Natural killer cell treated with Interleukin-12 subunit alpha and Interleukin-12 subunit beta and Interleukin-15 and Interleukin-18, amount 100 ng/mL, for 72 hours (primary cell): Measurements from ENCODE around the gene BRF1. TPM values are rescaled to one million over a fixed set of nuclear protein-coding genes. Genes with fewer than 3 reads are reported as not detected.
"Not testable (repeated sequence)": the region's sequence is repeated elsewhere in the genome, so short reads cannot be mapped to it uniquely, and the experiment has no call there.

Experiments
- ATAC-seq, 2 donors: fragments of 150-1000 bp; cut with Tn5 transposase in 1 of 2; sonication (Bioruptor Pico), chemical (Tn5 transposase) in 1 of 2; 2 replicates each; pipeline ENCODE4 v1.10.0; 2021
- DNase-seq: peaks from one replicate; pipeline ENCODE4 v3.0.0; 2022; ENCODE audit warnings: low spot score
- H3K27ac Mint-ChIP-seq, 2 donors: 1 replicate in 1 of 2; 2 replicates in 1 of 2; pipeline ENCODE4 v1.8.0; 2022; ENCODE audit warnings: mixed read lengths in 2 of 2, mild to moderate bottlenecking in 1 of 2, moderate library complexity in 1 of 2
- H3K27me3 Mint-ChIP-seq, 2 donors: 1 replicate in 1 of 2; 2 replicates in 1 of 2; pipeline ENCODE4 v1.8.0; 2022; ENCODE audit warnings: mixed read lengths in 2 of 2
- H3K36me3 Mint-ChIP-seq: one replicate; pipeline ENCODE4 v1.8.0; 2022; ENCODE audit warnings: mixed read lengths
- H3K4me1 Mint-ChIP-seq, 2 donors: 1 replicate in 1 of 2; 2 replicates in 1 of 2; pipeline ENCODE4 v1.8.0; 2022; ENCODE audit warnings: low read depth in 2 of 2, mixed read lengths in 2 of 2, mild to moderate bottlenecking in 1 of 2
- H3K4me3 Mint-ChIP-seq: one replicate; pipeline ENCODE4 v1.8.0; 2022; ENCODE audit warnings: mixed read lengths
- H3K9me3 Mint-ChIP-seq: 2 replicates; pipeline ENCODE4 v1.8.0; 2022; ENCODE audit warnings: mixed read lengths
- total RNA-seq, 2 donors: library from RNA; stranded (reverse); gene quantifications; one replicate each; pipeline ENCODE4 v1.2.3, GENCODE V29; 2022

BRF1 gene
- total RNA-seq, 2 donors from 2014 or later, result 43.4 to 76.5 TPM

DNA sequence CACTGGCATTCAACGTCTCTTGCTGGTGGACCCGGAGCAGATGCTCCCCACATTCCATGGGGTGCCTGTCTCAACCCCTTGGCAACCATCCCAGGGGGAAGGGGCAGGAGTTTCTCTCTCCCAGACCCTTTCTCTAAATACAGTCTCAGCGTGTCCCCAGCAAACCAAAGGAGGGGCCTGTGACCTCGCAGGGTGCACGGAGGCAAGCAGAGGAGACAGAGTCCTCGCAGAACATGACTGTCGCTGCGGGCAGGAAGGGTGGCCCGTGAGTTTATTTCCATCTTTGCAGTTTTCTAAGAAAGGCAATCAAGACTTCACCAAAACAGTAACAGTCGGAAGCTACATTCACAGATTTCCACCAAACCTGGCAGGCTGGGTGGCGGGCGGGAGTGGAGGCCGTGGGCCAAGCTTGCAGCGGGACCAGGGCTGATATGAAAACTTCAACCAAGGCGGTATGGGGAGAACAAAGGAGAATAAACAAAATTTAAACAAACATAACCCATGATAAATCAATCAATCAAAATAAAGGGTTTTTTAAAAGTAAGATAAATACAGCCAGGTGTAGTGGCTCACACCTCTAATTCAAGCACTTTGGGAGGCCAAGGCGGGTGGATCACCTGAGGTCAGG, 18.6 kb downstream of the BRF1 start:
- H3K27ac Mint-ChIP-seq, result no peak overlapping the region
- H3K27me3 Mint-ChIP-seq, result no peaks in the 10 kb centered on the region
- H3K4me1 Mint-ChIP-seq, result peaks cover 21 to 34% of the 10 kb centered on the region in 2 donors
- H3K36me3 Mint-ChIP-seq, result no peaks in the 10 kb centered on the region
- H3K9me3 Mint-ChIP-seq, result no peaks in the 10 kb centered on the region
- DNase-seq, result no peak
- no peak for ATAC-seq
- H3K4me3 Mint-ChIP-seq, result no peak overlapping the region

DNA sequence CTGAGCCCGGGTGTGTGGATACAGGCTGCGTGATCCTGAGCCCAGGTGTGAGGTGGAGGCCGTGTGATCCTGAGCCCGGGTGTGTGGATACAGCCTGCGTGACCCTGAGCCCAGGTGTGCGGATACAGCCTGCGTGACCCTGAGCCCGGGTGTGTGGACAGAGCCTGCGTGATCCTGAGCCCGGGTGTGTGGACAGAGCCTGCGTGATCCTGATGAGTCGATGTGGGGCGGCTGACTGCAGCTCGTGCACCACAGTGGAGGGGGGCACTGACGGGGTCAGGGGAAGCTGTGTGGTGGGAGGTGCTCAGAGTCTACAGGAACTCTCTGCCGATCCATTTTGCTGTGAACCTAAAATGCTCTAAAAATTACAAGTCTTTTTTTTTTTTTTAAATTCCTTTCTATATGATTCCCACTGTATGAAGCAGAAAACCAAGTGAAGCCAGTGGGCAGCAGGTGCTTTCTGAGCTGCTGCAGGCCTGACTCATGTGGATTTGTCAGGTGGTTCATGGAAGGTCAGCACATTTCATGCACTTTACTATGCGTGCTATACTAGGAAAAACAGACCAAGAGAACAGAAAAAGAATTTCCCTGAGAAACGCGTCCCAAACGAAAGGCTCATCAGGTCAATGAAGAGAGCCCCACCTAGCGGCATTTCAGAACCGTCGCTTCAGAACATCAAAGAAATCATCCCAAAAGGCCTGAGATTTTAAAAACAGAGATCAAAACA, 19.3 kb downstream of the BRF1 start:
- Mint-ChIP-seq H3K4me1 (peaks cover 21 to 34% of the 10 kb centered on the region in 2 donors), H3K36me3 (no peaks in the 10 kb centered on the region), H3K4me3 (no peak overlapping the region), H3K27me3 (no peaks in the 10 kb centered on the region), H3K27ac (no peak overlapping the region), H3K9me3 (no peaks in the 10 kb centered on the region)
- no peak for ATAC-seq
- DNase-seq, result no peak

DNA sequence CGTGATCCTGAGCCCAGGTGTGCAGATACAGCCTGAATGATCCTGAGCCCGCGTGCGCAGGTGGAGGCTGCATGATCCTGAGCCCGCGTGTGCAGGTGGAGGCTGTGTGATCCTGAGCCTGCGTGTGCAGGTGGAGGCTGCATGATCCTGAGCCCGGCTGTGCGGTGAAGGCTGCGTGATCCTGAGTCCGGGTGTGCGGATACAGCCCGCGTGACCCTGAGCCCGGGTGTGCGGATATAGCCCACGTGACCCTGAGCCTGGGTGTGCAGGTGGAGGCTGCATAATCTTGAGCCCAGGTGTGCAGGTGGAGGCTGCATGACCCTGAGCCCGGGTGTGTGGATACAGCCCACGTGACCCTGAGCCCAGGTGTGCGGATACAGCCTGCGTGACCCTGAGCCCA, 20.3 kb downstream of the BRF1 start:
- no peaks in the 10 kb centered on the region for H3K27me3 Mint-ChIP-seq
- no peak overlapping the region for H3K27ac Mint-ChIP-seq

DNA sequence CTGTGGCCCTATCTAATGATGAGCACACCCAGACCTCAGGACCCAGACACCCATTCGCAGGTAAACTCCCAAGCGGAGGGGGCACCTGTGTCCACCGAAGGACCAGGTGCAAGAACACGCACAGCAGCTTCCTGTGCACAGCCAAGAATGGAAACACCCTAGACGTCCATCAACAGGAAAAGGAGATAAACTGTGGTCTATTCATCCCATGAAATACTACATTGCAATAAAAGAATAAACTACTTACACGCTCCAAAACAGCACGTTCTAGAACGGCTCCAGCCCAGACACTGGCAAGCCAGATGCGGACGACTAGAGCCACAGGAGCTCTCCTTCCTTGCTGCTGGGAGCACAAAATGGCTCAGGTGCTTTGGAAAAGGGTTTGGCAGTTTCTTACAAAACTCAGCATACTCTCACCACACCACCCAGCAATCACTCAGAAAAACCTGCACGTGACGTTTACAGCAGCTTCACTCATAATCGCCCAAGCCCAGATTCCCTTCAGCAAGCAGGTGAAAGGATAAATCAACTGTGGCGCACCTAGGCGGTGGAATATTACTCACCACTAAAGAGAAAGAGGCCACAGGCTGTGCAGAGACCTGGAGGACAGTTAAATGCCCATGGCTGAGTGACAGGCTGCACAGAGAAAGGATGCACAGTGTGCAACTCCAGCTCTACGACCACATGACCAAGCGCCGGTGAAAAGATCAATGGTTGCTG, 21.0 kb downstream of the BRF1 start:
- no peak for ATAC-seq
- no peaks in the 10 kb centered on the region for H3K36me3 Mint-ChIP-seq
- no peaks in the 10 kb centered on the region for H3K27me3 Mint-ChIP-seq
- no peak overlapping the region for H3K27ac Mint-ChIP-seq
- H3K9me3 Mint-ChIP-seq, result no peaks in the 10 kb centered on the region
- no peak overlapping the region for H3K4me3 Mint-ChIP-seq
- H3K4me1 Mint-ChIP-seq, result peaks cover 15 to 27% of the 10 kb centered on the region in 2 donors
- no peak for DNase-seq

More for the DNA sequence above, 20.3 kb downstream of the BRF1 start:
- Mint-ChIP-seq H3K4me1 (peaks cover 20 to 32% of the 10 kb centered on the region in 2 donors), H3K9me3 (no peaks in the 10 kb centered on the region), H3K36me3 (no peaks in the 10 kb centered on the region), H3K4me3 (no peak overlapping the region)
- ATAC-seq (no peak), DNase-seq (no peak)

DNA sequence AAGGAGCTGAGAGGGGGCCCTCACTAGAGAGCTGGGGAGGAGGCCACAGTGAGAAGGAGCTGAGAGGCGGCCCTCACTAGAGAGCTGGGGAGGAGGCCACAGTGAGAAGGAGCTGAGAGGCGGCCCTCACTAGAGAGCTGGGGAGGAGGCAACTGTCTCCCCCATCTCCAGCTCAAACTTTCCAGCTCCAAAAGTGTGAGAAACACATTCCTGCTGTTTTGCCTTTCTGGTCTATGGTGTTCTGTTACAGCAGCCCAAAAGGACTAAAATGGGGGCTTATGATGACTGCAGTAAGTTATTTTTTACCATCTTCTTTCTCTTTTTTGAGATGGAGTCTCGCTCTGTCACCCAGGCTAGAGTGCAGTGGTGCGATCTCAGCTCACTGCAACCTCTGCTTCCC, 23.4 kb downstream of the BRF1 start:
- not testable (repeated sequence) for H3K27me3 Mint-ChIP-seq, H3K36me3 Mint-ChIP-seq, ATAC-seq, H3K9me3 Mint-ChIP-seq, H3K4me3 Mint-ChIP-seq, DNase-seq
- Mint-ChIP-seq H3K27ac (peak overlapping the region; percentile 43 to 78), H3K4me1 (peaks cover 0 to 13% of the 10 kb centered on the region in 2 donors)

DNA sequence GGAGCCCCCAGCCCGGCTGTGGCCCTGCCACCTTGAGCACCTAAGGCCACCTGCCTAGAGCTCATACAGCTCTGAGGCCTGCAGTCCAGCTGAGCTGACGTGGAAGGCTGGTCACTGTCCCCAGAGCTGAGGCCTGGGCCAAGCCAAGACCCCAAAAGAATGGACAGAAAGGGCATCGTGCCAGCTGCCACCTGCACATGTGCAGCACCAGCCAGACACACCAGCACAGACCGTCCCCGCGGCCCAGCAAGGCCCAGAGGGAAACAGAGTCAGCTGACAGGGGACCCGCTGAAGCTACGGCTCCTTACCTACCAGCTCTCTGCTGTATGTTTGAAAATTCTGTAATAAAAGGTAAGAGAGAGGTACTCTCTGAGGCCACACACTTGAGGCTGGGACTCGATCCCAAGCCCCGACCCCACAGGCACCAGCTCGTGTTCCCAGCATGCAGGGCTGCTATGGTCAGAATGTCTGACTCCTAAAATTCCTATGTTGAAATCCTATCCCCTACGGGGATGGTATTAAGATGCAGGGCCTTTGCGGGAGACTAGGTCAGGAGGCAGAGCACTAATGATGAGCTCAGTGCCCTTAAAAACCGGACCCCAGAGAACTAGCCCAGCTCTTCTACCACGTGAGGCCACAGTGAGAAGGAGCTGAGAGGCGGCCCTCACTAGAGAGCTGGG, 25.4 kb downstream of the BRF1 start:
- no peaks in the 10 kb centered on the region for H3K27me3 Mint-ChIP-seq

DNA sequence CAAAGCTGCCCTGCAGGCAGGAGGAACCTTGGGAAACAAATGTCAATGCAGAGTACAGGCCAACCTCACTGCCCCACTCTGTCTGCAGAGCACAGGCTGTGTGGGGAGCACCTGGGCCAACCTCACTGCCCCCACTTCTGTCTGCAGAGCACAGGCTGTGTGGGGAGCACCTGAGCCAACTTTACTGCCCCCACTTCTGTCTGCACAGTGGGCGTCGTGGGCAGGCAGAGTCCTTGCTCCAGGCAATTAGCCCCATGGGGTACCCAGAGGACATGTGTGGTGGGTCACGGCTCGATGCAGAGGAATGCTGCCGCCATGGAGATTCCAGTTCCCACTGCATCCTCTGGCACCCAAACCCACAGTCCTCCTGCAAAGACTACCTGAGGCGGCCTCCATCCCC, 26.2 kb downstream of the BRF1 start:
- Mint-ChIP-seq H3K4me1 (peaks cover 6 to 10% of the 10 kb centered on the region in 2 donors), H3K27ac (peak overlapping the region in 1 of 2 donors; percentile 25), H3K4me3 (no peak overlapping the region), H3K36me3 (no peaks in the 10 kb centered on the region), H3K27me3 (no peaks in the 10 kb centered on the region), H3K9me3 (no peaks in the 10 kb centered on the region)
- ATAC-seq, result peak in 1 of 2 donors; percentile 20
- DNase-seq, result no peak

More for the DNA sequence above, 25.4 kb downstream of the BRF1 start:
- peak in 1 of 2 donors; percentile 60 for ATAC-seq
- peak overlapping the region; percentile 51 to 79 for H3K27ac Mint-ChIP-seq
- no peak for DNase-seq
- H3K36me3 Mint-ChIP-seq, result no peaks in the 10 kb centered on the region
- peaks cover 6 to 10% of the 10 kb centered on the region in 2 donors for H3K4me1 Mint-ChIP-seq
- no peak overlapping the region for H3K4me3 Mint-ChIP-seq
- H3K9me3 Mint-ChIP-seq, result no peaks in the 10 kb centered on the region

DNA sequence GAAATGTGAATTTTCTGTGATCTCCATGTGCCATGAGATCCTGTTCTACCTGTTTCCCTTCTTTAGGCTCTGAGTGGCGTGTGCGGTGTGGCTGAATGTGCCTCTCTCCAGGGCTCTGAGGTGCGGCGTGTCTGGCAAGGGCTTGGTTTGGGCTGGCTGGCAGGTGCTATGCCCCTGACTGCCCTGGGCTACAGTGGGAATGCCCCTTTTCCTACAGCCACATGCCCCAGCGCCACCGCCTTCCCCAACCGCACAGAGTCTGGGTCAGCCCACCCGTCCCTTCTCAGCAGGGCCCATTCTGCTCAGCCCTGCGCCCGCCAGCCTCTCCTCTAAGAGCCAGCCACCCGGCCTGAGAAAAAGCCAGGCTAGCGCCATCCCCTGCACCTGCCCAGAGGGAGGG, 27.7 kb downstream of the BRF1 start:
- no peak for DNase-seq
- ATAC-seq, result peak in 1 of 2 donors; percentile 39
- H3K36me3 Mint-ChIP-seq, result no peaks in the 10 kb centered on the region
- no peaks in the 10 kb centered on the region for H3K9me3 Mint-ChIP-seq
- peaks cover 6 to 17% of the 10 kb centered on the region in 2 donors for H3K4me1 Mint-ChIP-seq
- no peaks in the 10 kb centered on the region for H3K27me3 Mint-ChIP-seq
- no peak overlapping the region for H3K27ac Mint-ChIP-seq
- no peak overlapping the region for H3K4me3 Mint-ChIP-seq

DNA sequence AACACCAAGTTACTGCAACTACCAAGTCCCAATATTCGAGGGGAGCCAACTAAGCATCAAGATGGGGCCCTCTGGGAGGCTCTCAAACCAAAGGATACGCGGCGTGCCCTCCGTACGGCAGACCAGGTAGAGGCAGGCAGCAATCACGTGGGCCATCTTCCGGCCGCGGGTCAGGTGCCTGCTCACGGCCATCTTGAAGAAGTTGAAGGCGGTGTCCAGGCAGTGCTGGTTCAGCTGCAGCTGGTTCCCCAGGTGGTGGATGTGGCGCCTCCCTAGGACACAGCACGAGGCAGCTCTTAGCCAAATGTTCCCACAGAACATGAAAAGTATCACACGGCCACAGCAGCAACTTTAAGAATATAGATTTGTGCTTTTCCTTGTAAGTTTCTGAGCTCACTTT, 28.2 kb downstream of the BRF1 start:
- Mint-ChIP-seq H3K27me3 (no peaks in the 10 kb centered on the region), H3K4me1 (peaks cover 6 to 17% of the 10 kb centered on the region in 2 donors), H3K4me3 (no peak overlapping the region), H3K36me3 (no peaks in the 10 kb centered on the region), H3K27ac (no peak overlapping the region), H3K9me3 (no peaks in the 10 kb centered on the region)
- DNase-seq (no peak), ATAC-seq (no peak)

DNA sequence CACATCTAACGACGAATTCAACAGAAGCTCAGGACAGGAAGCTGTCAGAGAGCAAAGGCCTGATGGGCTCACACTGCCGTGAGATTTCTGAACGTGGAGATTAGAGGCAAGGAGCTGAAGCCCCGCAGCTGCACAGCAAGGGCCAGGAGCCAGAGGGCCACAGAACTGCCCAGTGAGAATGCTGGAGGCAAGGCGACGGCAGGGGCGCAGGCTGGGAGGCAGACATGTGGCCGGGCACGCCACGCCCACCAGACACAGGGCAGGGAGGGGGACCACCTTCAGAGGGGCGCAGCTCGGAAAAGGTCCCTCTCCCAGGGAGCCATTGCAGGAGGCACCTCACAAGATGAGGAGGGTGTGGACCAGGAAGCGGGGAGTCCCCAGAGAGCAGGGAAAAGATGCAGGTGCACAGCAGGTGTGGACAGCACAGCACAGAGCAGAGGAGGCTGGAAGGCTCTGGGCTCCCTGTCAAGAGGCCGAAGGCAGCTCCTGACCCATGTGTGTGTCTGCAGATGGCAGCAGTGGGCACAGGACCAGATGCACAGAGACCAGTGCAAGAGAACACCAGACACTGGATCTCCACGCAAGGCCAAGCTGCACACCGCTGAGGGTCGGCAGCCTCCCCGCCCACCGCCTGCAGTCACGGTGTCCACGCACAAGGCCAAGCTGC, 29.4 kb downstream of the BRF1 start:
- no peak overlapping the region for H3K27ac Mint-ChIP-seq
- no peaks in the 10 kb centered on the region for H3K36me3 Mint-ChIP-seq

DNA sequence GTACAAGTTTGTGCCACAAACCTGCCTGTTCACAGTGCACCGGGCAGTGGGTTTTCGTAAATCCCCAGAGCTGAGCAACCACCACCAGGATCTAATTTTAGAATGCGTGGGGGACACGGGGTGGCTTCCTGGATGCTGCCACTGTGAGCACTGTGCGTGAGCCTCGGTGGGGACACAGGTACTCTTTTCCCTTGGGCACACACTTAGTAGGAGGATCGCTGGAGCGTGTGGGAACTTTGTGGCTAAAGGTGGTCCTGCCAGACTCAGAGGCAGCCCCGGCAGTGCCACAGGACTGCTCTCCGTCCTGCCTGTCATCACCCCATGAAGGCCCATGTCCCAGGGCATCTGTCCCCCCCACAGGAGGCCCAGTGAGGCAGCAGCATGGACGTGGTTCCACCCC, 31.4 kb downstream of the BRF1 start:
- Mint-ChIP-seq H3K27ac (no peak overlapping the region), H3K9me3 (no peaks in the 10 kb centered on the region), H3K4me3 (no peak overlapping the region), H3K4me1 (peaks cover 6 to 20% of the 10 kb centered on the region in 2 donors), H3K27me3 (no peaks in the 10 kb centered on the region), H3K36me3 (no peaks in the 10 kb centered on the region)
- DNase-seq (no peak), ATAC-seq (no peak)

More for the DNA sequence above, 29.4 kb downstream of the BRF1 start:
- no peak overlapping the region for H3K4me3 Mint-ChIP-seq
- ATAC-seq (no peak), DNase-seq (no peak)
- no peaks in the 10 kb centered on the region for H3K9me3 Mint-ChIP-seq
- H3K27me3 Mint-ChIP-seq, result no peaks in the 10 kb centered on the region
- H3K4me1 Mint-ChIP-seq, result peaks cover 6 to 19% of the 10 kb centered on the region in 2 donors

DNA sequence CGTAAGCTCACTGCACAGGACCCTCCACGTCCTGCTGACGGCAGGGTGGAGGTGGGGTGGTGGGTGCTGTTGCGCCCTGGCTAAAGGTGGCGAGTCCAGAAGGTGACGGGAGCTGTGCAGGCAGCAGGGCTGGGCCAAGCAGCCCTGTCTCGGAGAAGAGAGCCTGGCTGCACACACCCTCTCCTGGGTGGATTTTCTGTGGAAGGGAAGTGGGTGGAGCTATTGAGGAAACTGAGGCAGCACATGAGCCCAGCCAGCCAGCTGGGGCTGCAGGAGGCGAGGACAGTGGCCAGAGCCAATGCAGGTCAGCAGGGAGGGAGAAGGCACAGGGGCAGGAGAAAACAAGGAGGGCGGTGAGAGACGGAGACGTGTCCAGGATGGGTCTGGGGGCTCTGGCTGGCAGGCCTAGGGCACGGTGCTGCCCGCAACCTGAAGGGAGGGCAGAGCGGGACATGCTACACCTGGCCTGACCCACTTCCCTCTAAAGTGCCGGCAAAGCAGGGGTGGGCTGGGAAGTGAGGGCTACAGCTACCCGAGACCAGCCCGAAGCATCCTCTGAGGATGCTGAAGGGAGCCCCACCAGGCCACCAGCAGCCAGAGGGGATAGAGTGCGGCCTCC, 32.0 kb downstream of the BRF1 start:
- Mint-ChIP-seq H3K4me3 (no peak overlapping the region), H3K27ac (no peak overlapping the region), H3K27me3 (no peaks in the 10 kb centered on the region), H3K9me3 (no peaks in the 10 kb centered on the region), H3K36me3 (no peaks in the 10 kb centered on the region), H3K4me1 (peaks cover 6 to 17% of the 10 kb centered on the region in 2 donors)
- DNase-seq (no peak), ATAC-seq (peak in 1 of 2 donors; percentile 17)
